Gastroesophageal sphincter (tissue), 3 donors: ENCODE data around the gene TPX2.

Source experiments
- CTCF ChIP-seq, 4 experiments: fragments of 200-600 bp in 2 of 4; fragments of 450-650 bp in 2 of 4; sonication (generic) in 1 of 4; IDR thresholded peaks; one replicate each; pipeline ENCODE4 v1.5.1; 2017 to 2019; ENCODE audit warnings: antibody characterized with exemption in 4 of 4, mild to moderate bottlenecking in 2 of 4, moderate library complexity in 2 of 4
- POLR2A ChIP-seq, 2 donors: fragments of 450-650 bp; IDR thresholded peaks; one replicate each; pipeline ENCODE4 v1.6.1; 2017; ENCODE audit warnings: antibody characterized with exemption in 2 of 2, mild to moderate bottlenecking in 2 of 2, moderate library complexity in 1 of 2
- POLR2AphosphoS5 ChIP-seq: sonication (generic); formaldehyde crosslinking; IDR thresholded peaks from one replicate; pipeline ENCODE4 v1.6.1; 2017; ENCODE audit warnings: antibody characterized with exemption

- no peak for TF ChIP-seq CTCF (IDR thresholded peaks at IDR 0.05)
- no peak for TF ChIP-seq POLR2A (IDR thresholded peaks at IDR 0.05)
- TF ChIP-seq POLR2AphosphoS5 = no peak
These were observed 23.3 kb upstream of the TPX2 start for GRCh38 chr20:31715766-31716165.
